ENCODE measurements around the gene APBB2.

APBB2 gene

DNA sequence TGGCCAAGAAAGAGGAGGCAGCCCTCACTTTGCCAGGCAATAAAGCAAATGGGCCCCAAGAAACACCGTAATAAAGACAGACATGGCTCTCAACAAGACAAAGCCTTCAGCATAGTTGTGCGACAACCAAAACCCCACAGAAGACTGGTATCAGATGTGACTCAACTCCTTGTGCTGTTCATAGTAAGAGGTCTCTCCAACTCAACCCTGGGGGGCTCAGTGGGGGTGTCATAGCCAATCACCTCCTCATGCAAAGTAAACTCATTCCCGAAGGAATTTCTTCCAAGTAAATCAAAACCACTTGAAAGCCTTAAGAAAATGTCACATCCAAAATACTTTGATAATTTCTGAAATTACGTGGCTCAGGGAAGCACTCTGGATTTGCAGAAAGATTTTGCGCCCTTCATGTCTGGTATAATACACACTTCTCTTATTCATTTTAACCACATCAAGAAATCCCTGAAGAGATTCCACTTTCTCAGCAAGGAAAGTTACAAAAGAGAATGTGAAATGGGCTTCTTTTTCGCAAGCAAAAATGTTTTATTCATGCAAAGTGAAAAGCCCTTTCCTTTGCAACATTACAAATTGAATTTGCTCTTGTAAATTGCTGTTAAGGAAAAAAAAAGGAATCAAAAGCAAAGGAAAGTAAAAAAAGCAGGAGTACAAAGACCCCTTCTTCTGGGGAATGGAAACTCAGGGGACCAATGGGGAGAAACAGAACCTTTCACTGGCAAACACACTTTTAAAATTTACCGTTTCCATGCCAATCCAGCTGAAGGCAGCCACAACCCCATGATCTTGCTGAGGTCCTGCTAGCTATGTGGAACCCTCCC, 327.2 kb downstream of the APBB2 start:
- DNase-seq = no peak

DNA sequence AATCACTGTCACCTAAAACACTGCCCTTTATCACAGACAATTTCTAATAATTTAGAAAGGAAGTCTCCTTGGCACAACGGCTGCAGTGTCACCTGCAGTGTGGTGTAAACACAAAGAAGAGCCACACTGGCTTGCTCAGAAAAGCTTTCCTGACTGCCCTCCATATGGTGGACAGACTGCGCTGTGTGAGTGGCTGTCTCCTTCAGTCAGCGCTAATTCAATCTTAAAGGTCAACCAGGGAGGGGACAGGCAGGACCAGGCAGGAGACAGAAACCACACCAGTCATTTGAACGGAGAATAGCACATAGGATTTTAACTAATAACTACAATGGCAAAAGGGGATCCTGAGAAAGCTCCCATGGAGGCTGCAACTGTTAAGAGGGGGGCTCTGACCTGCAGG, 332.5 kb downstream of the APBB2 start:
- DNase-seq = no peak

DNA sequence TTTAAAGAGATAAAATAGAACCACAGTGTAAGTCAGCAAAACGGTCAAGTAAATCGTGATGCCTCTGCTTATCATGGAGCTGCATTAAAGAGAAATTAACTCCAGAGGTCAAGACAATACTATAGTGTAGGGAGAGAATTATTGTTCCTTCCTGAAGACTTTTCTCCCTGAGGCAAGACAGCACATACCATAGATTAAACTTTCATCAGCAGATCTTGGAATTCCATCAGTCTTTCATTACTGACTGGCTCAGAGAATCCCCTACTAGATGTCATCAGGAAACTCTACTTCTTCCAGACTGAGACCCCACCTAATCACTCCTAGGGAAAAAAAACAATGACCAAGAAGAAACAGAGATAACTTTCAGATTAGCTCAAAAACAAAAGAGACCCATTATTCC, 333.2 kb downstream of the APBB2 start:
- no peak for DNase-seq

DNA sequence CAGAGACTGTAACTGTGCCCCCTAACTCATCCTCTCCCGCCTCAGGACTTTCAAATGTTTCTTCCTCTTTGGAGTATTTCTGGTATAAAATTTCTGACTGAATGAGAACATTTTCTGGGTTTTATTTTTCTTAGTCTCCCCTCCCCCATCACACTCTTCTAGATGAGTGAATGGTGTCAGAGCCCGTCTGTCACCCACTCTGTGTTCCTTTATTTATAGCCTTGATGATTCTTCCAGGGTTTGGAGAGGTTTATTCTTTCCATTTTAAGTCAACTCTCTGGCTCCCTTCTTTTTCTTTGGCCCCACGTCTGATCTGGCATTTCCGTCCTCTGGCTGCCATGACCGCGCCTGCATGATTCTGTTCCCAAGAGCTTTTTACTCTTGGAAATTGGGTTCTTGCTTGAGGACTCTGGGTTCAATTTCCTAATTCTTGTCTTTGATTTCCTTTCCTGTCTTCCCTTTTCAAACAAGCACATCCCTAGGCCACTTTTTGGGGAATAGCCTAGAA, 335.7 kb downstream of the APBB2 start:
- no peak for DNase-seq

DNA sequence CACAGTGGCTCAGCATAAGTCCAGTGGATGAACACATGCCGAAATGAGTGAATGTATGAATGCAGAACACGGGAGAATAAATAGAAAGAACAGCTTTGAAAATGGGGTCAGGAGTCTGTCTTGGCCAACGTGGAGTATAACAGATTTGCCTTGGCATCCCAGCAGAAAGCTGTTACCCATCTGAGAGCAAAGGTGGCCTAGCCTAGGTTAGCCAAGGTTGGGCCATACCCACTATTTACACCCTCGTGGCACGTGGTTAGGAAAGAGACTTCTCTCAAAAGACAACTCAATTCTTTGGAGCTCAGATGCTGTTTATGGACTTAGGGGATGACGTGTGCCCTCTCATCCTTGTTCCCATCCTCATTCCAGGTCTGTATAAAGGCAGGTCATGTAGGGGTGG, 337.3 kb downstream of the APBB2 start:
- DNase-seq = no peak

DNA sequence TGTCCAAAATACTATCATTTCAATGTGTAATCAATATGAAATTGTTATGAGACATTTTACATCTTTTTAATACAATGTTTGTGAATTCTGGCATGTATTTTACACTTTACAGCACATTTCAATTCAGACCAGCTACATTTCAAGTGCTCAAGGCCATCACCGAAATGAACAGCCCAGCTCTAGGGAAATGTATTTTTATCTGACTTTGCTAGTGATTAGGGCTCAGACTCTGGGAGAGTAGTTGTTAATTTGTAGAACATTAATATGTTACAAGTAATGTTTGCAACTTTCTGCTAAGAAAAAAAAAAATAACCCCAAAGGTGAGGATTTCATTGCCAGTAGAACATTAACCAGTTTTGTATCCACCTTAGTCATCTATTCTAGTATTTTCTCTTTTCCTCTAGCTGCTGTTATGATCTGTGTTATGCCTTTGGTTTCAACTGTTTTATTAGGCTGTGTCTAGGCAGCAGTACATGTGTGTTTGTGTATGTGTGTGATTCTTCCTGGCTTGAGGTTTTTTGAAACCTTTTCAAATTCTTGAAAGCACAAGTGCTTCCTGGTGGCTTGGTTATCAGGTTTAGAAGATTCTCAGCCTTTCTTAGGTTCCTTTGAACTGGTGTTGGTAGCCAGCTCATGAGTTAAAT, 338.7 kb downstream of the APBB2 start:
- DNase-seq = no peak

DNA sequence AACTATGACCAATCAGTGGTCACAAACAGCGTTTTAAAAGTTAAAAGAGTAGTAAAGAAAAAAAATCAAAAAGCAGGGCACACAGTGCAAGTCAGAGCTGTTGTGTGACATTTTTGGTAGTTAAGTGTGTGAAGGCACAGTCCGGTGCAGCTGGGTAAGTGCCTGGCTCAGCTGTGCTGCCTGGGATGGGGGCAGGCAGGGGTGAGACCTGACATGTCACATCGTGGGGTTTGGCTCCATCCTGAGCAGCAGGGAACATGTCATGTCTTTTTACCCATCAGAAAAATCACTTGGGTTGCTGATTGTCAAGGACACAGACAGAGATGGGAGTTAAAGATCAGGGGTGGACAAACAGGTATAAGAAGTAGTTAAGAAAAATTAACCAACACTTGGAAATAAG, 339.4 kb downstream of the APBB2 start:
- no peak for DNase-seq

DNA sequence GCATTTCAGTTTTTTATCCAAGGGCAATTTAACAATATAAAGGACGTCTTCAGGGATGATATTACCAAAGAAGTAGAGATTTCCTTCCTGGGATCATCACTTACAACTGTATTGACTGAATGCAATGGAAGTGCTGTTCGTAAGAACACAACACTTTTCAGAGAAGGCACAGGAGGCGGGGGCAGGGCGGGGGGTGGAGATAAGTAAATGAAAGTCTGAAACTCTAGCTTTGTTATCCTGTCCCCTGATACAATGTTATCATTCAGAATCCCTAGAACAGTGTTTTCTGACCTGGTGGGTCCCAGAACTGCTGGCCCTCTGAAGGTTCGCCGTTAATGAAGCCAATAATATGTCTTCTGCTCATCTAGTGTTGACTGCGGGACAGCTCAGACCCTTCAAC, 340.0 kb downstream of the APBB2 start:
- DNase-seq = no peak

DNA sequence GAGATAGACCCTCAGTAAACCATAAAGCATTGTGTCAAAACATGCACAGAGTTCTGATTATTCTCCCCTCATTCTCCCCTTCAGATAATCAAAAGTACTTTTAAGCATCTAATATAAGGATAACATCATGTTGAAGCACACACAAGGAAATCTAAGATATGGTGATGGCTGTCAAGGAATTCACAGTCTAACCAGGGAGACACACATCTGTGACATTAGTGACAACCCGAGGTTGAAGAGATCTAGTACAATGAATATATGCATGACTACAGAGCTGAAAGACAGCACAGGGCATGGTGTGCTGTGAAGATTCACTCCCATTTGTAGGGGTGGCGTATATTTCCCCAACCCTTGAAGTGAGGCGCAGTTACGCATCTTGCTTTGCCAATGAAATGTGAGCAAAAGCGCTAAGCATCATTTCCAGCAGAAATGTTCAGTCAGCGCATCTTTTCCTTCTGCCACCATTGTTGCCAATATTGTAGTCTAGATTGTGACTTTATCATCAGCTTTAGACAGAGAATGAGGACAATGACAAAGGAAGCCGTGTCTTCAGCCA, 342.6 kb downstream of the APBB2 start:
- no peak for DNase-seq

DNA sequence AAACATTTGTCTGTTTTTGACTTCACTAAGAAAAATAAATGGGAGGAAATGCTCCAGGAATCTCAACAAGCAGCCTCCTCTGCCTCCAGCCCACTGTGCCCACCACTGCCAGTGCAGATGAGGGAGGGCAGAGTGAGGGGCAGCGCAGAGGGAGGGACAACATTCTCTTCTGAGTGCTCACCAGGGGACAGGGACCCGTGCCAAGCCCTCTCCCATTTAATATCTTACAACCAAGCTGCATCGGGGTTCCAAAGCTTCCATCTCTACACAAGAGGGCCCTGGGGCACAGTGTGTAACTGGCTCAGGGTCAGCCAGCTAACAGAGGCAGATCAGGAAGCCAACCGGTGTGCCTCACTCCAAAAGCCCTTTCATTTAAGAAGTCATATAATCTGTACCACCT, 344.2 kb downstream of the APBB2 start:
- no peak for DNase-seq

DNA sequence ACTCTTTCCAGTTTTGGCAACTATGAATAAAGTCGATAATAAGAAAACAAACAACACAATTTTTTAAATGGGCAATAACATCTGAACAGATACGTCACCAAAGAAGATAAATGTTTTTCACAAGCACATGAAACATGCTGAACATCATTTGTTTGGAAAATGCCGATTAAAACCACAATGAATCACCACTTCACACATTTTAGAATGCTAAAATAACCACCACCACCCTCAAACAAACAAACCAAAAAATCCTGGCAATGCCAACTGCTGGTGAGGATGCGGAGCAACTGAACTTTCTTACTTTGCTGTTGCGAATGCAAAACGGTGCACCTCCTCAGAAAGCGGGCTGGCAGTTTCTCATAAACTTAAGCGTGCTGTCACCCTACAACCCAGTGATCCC, 348.6 kb downstream of the APBB2 start:
- no peak for DNase-seq

DNA sequence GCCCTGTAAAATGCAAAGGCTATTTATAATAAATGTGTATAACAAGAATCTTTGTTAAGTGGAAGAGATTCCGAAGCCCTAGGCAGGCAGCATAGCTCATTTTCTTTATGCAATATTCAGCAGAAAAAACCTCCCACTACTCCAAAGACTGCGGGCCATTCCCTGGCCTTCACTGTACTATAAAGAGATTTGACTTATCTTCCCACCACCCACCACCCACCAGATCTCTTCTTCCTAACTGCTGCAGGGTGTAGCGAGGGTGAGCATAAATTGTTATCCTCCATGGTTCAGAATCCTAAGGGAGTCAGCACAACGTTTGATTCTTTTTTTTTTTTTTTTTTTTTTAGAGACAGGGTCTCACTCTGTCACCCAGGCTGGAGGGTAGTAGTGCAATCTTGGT, 349.8 kb downstream of the APBB2 start:
- DNase-seq = no peak

DNA sequence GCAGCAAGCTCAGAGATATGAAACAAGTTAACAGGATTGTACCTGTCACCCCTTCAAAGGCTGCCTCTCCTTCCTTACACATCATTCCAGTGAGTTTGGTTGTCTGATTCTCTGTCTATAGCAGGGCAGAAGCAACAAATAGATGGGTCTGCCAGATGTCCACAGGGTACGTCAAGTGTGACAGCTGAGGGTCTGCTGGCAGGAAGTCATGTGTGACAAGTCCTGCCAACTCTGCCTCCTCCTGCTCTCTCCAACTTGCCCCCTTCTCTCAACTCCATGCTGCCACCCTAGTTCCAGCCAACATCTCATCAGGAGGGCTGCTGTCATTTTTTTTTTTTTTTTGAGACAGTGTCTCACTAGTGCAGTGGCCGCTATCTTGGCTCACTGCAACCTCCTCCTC, 355.4 kb downstream of the APBB2 start:
- DNase-seq = no peak

DNA sequence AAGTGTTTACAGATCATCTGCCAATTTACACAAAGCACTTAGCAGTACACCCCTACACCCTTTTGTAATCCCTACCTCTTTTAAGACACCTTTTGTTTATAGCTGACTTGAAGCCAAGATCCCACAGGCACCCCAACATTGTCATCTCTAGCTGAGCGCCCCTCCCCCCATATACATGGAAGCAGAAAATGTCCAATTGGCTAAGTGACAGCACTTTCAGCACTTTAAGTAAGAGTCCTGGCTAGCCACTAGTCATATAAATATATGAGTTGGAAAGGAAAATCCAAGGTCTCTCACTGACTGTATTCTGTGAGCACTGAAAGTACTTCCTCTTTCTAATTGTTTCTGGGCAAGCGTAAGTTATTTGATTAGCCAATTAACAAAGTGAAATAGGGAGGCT, 356.4 kb downstream of the APBB2 start:
- no peak for DNase-seq

DNA sequence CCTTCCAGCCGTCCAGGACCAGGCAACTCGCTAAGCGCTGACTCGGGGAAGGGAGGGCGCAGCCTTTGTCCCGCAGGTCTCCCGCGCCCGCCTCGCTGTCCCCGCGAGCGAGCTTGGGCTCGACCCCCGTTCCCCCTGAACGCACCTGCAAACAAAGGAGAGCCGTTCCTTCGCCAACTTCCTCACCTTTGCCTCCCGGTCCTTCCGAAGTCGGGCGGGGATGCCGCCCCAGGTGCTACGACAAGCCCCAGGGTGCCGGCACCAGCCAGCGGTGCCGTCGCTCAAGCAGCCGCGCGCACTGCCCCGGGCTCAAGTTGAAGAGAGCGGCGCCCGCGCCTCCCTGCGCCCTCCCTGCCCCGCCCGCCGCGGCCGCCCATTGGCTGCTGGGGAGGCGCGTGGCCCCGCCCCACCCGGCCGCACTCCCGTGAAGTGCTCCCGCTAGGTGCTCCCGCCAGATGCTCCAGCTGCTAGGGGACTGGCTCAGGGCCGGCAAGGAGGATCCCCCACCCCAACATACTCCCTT, 357.4 kb downstream of the APBB2 start:
- no peak for DNase-seq

DNA sequence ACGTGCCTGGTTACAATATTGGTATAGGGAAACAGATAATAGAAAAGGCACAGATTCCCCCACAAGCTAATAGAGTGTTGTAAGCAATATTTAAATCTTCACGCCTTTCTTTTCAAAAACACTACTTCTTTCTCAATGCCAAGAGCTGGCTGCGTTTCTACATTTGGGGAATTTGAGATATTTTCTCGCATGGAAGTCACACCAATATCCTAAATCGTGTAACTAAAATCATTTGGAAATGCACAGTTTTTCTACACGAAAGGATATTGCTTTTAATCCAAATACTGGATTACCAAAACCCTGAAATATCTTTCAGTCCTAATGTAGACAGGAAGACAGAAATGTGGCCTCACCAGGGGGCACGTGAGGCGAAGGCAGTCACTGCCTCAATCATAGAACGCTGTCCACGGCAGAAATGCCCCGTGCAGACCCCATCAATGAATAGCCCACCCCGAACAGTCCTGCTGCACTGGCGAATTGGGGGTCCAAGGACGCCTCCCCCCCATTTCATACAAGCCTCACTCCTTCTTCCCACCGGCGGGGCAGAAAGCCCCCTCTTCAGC, 358.0 kb downstream of the APBB2 start:
- no peak for DNase-seq

DNA sequence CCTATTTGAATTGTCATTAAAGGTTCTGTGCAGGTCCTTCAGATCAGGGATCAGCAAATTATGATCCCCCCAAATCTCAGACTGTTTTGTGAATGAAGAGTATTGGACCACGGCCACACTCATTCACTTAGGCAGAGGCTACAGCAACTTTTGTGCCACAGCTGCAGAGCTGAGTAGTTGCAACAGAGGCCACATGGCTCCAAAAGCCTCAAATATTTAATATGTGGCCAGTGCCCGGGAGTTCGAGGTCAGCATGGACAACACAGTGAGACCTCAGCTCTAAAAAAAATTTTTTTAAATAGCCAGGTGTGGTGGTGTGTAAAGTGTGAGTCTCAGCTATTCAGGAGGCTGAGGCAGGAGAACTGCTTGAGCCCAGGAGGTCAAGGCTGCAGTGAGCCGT, 363.8 kb downstream of the APBB2 start:
- no peak for DNase-seq

DNA sequence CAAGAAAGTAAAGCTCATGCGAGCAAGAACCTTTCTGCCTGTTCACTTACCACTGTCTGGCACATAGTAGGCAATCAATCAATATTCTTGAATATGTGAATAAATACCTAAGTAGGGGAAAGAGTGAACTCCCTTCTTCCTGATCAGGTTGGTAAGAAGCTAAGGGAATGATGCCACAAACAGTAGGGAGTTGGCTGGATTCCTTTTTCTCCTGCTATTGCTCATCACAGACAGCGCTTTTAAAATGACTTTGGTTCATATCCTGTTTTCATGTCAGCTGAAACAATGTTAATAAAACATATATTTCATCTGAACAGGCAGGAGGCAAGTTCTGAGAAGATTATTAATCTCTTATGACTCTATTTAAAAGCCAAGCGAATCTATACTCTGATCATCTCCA, 365.4 kb downstream of the APBB2 start:
- no peak for DNase-seq

DNA sequence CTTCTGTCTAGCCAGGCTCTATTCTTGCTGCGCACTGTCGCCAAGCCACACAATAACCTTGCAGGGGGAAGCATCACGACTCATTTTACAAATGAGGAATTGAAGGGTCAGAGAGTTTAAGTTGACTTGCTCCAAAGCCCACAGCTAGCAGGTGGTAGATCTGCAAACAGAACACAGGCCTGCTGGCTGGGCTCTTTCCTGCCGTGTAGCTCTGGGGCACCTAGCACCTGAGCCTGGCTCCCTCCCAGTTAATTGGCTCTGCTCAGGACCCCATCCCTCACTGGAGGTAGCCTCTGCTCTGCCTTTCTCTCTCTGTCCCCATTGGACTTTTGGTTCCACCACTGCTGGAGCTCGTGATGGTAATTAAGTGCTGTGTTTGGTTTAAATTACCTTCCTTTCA, 366.1 kb downstream of the APBB2 start:
- no peak for DNase-seq

DNA sequence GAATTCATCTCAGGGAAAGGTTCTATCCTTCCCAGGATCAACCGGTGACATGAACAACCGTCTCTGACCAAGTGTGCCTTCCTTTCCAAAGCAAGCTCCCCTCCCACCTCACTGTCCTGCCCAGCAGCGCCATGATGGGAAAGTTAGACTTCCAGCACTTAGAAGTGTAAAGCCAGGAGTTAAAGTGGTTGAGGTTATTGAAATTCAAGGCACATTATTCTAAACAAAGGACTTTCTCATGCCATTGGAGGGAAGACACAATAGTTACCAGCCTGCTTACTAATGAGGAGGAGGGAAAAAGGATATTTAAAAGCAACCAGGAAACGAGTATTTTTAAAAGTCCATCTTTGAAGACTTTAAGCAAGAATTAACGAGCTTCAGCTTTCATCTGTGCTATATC, 367.8 kb downstream of the APBB2 start:
- DNase-seq = no peak

DNA sequence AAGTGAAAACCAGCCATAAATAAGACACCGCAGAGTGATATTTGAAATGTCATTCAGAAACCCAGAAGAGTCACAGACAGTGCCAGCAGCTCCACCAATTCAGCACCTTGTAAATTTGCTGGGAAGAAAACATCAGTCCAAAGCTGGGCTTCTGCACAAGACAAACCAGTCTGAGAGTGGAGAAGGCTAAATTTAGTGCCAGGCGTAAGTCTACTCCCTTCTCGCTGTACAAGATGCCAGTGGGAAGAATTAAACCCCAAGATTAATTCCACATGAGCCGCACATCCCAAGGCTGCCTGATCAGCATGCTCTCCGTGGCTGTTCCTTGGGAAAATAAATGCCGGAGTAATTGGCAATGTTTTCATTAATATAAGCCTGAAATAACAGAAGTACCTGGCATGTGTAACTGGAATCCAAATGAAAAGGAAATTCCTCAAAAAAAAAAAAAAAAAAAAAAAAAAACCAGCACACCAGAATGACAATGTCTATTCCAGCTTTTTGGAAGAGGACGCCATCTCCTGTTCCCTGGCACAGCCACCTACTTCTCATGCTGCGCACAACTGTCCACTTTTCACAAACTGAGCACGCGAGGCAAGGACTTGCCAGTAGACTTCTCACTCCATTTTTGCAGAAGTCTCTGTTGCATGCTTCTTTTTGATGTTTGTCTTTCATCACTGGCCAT, 369.0 kb downstream of the APBB2 start:
- no peak for DNase-seq

DNA sequence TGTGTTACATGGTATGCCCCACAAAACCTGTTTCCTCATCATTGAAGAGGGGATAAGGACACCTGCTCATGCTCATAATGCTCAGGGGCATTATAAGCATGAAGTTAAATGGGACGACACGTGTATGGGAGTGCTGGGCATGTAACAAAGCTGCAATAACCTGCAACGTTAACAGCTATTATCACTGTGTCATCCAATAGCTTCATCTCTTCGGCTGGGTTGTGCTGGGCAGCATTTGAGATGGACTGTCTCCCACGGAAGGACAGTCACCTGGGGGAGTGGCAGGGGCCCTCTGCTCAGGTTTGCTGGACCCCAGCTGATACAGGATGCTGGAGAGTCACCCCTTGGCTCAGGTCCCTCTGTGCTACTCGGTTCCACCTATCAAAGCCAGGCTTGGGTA, 370.1 kb downstream of the APBB2 start:
- DNase-seq = no peak

DNA sequence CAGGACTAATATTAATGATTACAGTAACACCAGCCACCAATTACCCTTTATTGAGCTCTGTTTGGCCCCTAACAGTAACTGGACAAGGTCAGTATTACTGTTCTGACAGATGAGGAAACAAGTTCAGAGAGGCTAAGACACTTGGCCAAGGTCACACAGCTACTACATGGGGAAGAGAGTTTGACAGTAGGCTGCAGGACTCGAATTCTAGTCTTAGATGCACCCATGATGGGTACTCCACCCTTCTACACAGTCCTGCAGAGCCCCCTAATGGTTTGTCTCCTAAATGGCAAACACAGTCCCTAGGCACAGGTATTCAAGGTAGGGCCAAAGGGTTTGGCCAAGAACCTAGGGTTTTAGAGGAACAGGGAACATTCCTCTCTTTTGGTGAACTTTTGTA, 370.6 kb downstream of the APBB2 start:
- DNase-seq = no peak
